COLO668 (cell line): Measurements from ENCODE around the gene MORC4.
A peak's percentile ranks its signal among the peaks of the same experiment; 100 is the strongest.
"Not testable (repeated sequence)": the region's sequence is repeated elsewhere in the genome, so short reads cannot be mapped to it uniquely, and the experiment has no call there.

Experiments used
- DNase-seq: peaks from one replicate; lab custom pipeline; 2025; ENCODE audit not compliant: unreplicated experiment; lab: John Stamatoyannopoulos, UW

The MORC4 gene

DNA sequence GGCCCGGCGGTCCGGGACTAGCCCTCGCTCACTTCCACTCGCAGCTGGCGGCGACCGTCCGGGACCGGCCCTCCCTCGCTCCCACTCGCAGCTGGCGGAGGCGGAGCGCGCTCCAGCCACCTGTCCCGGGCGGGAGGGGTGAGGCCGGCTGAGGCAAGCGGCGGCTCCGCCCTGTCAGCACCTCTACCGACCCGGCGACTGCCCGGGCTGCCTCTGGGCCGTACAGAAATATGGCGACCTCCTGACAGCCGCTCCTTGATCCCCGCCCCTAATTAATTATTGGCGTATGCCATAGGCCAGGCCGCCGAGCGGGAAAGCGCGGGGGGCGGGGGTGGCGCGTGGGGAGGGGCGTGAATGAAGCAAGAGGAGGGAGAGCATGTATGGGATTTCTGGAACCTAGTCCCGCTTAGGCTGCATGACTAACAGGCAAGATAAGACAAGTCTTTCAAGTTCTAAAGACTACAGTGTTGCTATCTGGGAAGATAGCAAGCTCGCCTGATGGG is at the start of gene MORC4:
Gene MORC4 (minus strand): TSS at position 200 of the 503 bp plus-strand sequence. CDS start 243 bp downstream, outside the sequence.
- peak; percentile 85 for DNase-seq

GRCh38 chrX:107047622-107048021 is 47.6 kb upstream of the MORC4 start:
- DNase-seq: no peak

DNA sequence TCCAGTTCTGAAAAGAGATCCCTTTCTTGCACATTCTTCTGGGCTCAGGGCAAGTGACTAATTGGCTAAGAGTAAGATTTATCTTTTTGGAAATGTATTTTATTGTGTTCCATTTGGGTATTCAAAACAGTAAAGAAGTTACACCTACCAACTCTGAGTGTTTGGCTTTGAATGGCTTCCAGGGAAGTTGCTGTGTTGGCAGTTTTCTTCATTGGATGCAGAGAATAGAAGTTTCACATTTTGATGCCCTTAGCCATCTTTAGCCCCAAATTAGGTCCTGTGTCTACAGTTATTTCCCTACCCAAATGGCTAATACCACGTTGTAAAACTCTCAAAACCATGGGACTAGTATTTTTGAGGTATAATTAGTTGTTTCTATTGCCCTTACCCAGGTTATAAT is 29.7 kb upstream of the MORC4 start:
- DNase-seq: no peak

GRCh38 chrX:107025545-107025944 is 25.5 kb upstream of the MORC4 start:
- DNase-seq: peak; percentile 0

DNA sequence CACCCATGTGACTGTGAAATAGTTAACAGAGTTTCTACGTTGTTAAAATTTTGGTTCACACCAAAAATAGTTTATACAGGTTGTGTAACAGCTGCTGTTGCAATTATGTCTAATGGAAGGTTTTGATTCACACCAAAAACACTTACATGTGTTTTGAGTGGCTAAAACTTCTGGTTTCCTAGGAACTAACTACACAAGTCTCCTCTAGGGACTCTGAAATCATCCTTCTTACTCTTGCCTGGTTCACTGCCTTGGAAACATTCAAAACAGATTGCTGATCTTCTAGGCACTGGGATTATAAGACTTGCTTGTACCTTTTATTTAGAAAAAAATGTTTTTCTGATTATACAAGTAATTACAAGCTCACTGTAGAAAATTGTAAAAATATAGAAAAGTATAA is 14.9 kb upstream of the MORC4 start:
- no peak for DNase-seq

DNA sequence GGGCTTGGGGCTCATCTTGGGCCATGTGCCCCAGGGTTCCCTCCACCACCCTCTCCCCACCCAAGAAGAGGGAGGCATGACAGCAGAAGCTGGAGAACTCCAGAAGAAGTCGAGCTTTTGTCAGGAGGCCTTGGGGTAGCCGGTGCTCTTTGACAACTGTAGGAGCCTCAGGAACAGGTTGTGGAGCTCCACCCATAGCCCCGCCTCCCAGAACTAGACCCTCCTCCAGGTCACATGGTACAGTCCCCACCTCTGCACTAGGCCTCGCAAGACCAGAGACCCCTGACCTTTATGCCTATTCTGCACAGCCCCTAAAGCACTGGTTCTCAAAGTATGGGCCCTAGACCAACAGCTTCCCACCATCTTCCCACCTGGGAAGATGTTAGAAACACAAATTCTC is 8.0 kb upstream of the MORC4 start:
- no peak for DNase-seq

- peak; percentile 45 for DNase-seq
These were observed 723 bp downstream of the MORC4 start for GRCh38 chrX:106999002-106999975.

GRCh38 chrX:106997611-106998010 is 2.4 kb downstream of the MORC4 start:
- no peak for DNase-seq

DNA sequence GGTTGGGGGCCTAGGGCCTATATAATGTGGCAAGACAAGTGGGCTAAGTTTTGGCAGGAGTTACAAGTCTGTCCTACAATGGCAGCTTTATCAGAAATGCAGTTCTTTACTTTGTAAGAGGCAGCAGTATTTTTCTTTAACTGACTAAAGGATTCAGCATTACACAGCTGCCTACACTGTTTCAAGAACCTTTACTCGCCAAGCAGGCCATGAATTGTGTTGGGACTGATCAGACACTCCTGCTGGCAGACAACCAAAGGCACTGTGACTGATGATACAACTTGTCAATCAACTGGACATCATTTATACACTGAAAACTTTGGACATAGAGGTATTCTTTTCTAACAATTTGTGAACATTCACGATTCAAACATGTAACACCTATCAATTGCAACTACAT is 4.3 kb downstream of the MORC4 start:
- no peak for DNase-seq

GRCh38 chrX:106987488-106987887 is 12.5 kb downstream of the MORC4 start:
- DNase-seq: no peak

DNA sequence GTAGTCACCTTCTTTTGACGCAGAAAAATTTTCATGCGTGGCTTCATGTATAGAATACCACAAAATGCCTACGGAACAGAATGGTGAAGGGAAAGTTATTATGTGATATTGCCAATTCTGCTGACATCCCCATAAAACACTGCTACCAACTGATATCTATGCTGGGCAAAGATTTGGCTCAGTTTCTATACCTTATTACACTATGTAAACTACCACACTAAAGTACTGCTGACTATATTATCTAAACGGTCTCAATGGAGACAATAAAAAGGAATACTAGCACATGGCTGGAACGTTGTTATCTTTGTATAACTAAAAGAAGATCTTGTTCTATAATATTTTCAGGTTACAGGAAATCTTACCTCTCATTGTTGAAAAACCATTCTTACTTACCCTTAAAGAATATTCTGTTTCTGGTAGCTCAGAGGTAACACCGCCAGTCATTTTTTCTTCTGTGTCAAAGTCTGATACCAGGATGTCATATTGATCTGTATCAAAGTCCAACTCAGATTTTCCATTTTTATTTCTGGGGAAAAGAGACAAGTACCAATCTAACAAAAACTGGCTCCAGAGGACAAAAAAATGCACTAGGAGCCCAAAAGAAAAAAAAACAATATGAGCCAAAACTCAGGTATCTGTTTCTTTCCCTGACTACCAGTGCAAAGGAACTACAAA is 18.9 kb downstream of the MORC4 start:
- DNase-seq: no peak

DNA sequence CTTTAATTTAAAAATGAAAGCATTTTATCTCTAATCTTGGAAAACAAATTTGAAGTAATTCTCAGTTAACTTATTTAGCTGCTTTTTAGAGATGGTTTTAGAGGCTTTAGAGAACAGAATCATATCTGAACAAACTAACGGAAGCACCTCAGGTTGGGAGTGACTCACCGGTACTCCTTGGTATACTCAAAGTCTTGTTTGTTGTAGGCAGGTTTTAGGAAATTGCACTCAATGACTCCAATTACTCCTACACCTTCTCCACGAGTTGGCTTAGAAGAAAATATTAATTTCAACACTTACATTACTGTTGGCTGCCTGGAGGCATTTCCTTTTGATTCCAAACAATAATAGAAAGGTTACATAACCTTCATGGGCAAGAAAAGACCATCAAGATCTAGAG is 23.6 kb downstream of the MORC4 start:
- DNase-seq: no peak

- no peak for DNase-seq
These were observed 26.4 kb downstream of the MORC4 start for GRCh38 chrX:106973433-106974149.

DNA sequence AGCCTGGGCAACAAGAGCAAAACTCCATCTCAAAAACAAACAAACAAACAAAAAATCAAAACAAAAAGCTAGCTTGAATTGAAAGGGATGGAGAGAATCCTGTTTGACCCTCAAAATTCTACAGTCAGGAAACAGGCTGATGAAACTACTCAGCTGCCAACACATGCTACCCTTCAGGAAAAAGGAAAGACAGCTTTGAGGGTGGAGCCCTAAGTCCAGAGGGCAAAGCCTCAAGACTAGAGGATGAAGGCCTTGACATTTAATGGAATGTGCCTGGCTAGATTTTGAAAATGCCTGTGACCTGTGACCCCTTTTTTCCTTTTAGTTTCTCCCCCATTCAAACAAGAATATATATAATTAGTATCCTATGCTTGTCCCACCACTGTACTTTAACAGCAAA is 27.1 kb downstream of the MORC4 start:
- no peak for DNase-seq

DNA sequence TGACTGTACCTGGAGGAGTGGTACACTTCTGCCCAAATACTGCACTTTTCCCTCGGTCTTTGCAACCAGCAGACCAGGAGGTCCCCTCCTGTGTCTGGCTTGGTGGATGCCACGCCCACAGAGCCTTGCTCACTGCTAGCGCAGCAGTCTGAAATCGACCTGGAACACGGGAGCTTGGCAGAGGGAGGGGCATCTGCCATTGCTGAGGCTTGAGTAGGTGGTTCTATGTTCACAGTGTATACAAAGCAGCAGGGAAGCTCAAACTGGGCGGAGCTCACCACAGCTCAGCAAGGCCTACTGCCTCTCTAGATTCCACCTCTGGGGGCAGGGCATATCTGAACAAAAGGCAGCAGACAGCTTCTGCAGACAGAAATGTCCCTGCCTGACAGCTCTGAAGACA is 33.5 kb downstream of the MORC4 start:
- DNase-seq: not testable (repeated sequence)

DNA sequence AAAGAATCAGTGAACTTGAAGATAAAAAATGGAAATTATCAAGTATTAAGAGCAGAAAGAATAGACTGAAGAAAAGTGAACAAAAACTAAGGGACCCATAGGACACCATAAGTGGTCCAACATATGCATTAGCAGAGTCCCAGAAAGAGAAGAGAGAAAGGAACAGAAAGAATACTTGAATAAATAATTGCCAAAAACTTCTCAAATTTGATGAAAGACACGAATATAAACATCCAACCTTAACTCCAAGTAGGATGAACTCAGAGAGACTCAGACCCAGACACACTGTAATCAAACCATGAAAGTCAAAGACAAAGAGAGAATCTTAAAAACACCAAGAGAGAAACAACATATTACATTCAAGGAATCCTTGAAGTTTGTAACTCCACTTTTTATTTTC is 35.7 kb downstream of the MORC4 start:
- DNase-seq: no peak

DNA sequence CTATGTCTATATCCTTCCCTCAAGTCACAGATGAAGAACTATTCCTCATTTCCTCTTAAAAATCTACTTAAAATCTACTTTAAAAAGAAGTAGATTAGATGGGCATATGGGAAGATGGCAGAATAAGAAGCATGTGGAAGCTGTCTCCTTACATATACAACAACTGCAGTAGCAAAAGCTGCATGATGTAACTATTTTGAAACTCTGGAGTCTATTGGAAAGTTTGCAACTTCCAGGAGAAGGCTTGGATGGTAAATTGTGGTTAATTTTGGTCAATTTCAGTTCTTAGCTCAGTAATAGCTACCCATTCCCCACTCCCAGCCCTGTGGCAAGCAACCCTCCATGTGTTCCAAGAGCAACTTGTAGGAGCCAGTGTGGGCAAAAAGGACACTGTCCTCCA is 36.9 kb downstream of the MORC4 start:
- no peak for DNase-seq

GRCh38 chrX:106959901-106960300 is 40.1 kb downstream of the MORC4 start:
- DNase-seq: no peak

DNA sequence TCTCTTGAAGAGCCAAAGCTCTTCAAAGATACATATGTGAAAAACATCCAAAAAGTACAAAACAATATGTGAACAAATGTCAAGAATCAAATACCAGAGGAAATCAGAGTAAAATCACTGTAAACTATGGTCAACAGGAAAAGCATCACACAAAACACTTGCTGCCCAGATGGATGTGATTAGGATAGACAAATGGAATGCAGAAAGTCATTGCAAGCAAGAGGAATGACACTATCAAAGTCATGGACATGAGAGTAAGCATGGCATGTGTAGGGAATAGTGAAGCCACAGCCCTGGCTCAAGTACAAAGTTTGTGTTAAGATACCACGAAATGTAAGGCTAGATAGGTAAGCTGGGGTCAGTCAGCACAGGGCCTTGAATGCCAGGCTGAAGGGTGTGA is 42.2 kb downstream of the MORC4 start:
- no peak for DNase-seq

- DNase-seq: no peak
These were observed 44.8 kb downstream of the MORC4 start for GRCh38 chrX:106955004-106955772.

DNA sequence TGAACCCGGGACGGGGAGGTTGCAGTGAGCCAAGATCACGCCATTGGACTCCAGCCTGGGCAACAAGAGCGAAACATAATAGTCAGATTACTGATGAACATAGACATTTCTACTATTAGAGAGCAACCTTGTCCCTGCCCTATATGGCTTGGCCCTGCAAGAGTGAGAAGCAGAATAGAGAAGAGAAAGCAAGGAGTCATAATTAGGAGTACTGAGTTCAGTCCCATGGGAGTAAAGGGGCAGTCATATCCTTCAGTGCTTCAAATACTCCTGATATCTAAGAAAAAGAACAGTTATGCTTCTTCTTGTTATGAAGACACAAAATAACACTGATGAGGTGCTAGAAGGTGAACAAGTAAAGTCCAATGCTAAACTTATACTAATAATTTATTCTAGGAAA is 46.0 kb downstream of the MORC4 start:
- DNase-seq: no peak
